HUES64 (cell line): Measurements from ENCODE around the gene UHMK1. TPM values are rescaled to one million over a fixed set of nuclear protein-coding genes. Genes with fewer than 3 reads are reported as not detected.
"Not testable (repeated sequence)": the region's sequence is repeated elsewhere in the genome, so short reads cannot be mapped to it uniquely, and the experiment has no call there.

Experiments used
- H3K27ac ChIP-seq: 2 replicates; pipeline ENCODE4 v1.7.0; 2013; ENCODE audit warnings: low read depth, low read length, inconsistent platforms
- H3K27me3 ChIP-seq: 2 replicates; pipeline ENCODE4 v1.6.1; 2013; ENCODE audit warnings: mild to moderate bottlenecking, low read length; ENCODE audit not compliant: insufficient read depth
- H3K36me3 ChIP-seq: 2 replicates; pipeline ENCODE4 v1.6.1; 2013; ENCODE audit warnings: mild to moderate bottlenecking, low read length; ENCODE audit not compliant: insufficient read depth
- H3K4me1 ChIP-seq: 2 replicates; pipeline ENCODE4 v1.6.1; 2013; ENCODE audit warnings: mild to moderate bottlenecking, low read length, moderate library complexity; ENCODE audit not compliant: insufficient read depth
- H3K4me3 ChIP-seq: 2 replicates; pipeline ENCODE4 v1.5.1; 2013; ENCODE audit warnings: mild to moderate bottlenecking, low read length, moderate library complexity
- H3K9ac ChIP-seq: 2 replicates; pipeline ENCODE4 v1.6.1; 2013; ENCODE audit warnings: mild to moderate bottlenecking, low read depth, low read length
- H3K9me3 ChIP-seq: 2 replicates; pipeline ENCODE4 v1.6.1; 2013; ENCODE audit warnings: low read depth, low read length; ENCODE audit not compliant: insufficient read depth
- WGBS: fragments of 150-250, 120-280 bp; methylation state at CpG from one replicate; pipeline ENCODE4 v1.1.7; 2013; ENCODE audit warnings: missing lambda C conversion rate; 5-methylcytosine and 5-hydroxymethylcytosine counted together
- polyA plus RNA-seq, 2 experiments: library from polyadenylated mRNA; stranded (reverse); fragments of 50-300 nt; gene quantifications; one replicate each; pipeline ENCODE4 v1.2.3, GENCODE V29; 2013

UHMK1 gene
- 8.2 TPM for polyA plus RNA-seq (2013, experiment 1 of 2)
- 8.2 TPM for polyA plus RNA-seq (2013, experiment 2 of 2)

- Histone ChIP-seq H3K4me3 (peak within 1 kb of the TSS; percentile 71), H3K36me3 (peaks cover 32% of the 10 kb centered on the region), H3K27me3 (no peaks in the 10 kb centered on the region), H3K9ac (peak within 1 kb of the TSS; percentile 92), H3K4me1 (peaks cover 16% of the 10 kb centered on the region), H3K9me3 (no peaks in the 10 kb centered on the region), H3K27ac (peak within 1 kb of the TSS; percentile 76)
- WGBS = under 1% methylated on average over 58 of the region's 61 CpGs
Measured at GRCh38 chr1:162497723-162498495, at the start of gene UHMK1. TSS of gene UHMK1 (plus strand) at chr1:162497818. CDS start at chr1:162498001, 183 bp downstream.

GRCh38 chr1:162454361-162454760, 43.3 kb upstream of the UHMK1 start:
- H3K27me3 ChIP-seq, H3K27ac ChIP-seq, H3K4me3 ChIP-seq, H3K36me3 ChIP-seq, H3K9me3 ChIP-seq, H3K4me1 ChIP-seq, H3K9ac ChIP-seq: not testable (repeated sequence)
- 92% methylated on average over 1 of the region's 3 CpGs for WGBS

GRCh38 chr1:162456323-162456722, 41.3 kb upstream of the UHMK1 start:
- no peaks in the 10 kb centered on the region for H3K9me3 ChIP-seq
- 91% methylated on average over 1 of the region's 4 CpGs for WGBS
- H3K4me3 ChIP-seq = no peak overlapping the region
- H3K4me1 ChIP-seq = no peaks in the 10 kb centered on the region
- H3K9ac ChIP-seq = no peak overlapping the region
- H3K27me3 ChIP-seq = no peaks in the 10 kb centered on the region
- H3K27ac ChIP-seq = no peak overlapping the region
- H3K36me3 ChIP-seq = no peaks in the 10 kb centered on the region

- WGBS = 96% methylated on average over 4 of the region's 5 CpGs
- Histone ChIP-seq H3K4me1 (no peaks in the 10 kb centered on the region), H3K4me3 (no peak overlapping the region)
Measured at GRCh38 chr1:162458236-162458635, 39.4 kb upstream of the UHMK1 start.

GRCh38 chr1:162462425-162462824, 35.2 kb upstream of the UHMK1 start:
- WGBS = 90% methylated on average over 2 of the region's 2 CpGs
- H3K36me3 ChIP-seq = not testable (repeated sequence)

More at GRCh38 chr1:162458236-162458635, 39.4 kb upstream of the UHMK1 start:
- Histone ChIP-seq H3K9ac (no peak overlapping the region), H3K9me3 (no peaks in the 10 kb centered on the region), H3K27me3 (no peaks in the 10 kb centered on the region), H3K27ac (no peak overlapping the region), H3K36me3 (no peaks in the 10 kb centered on the region)

GRCh38 chr1:162463021-162463420, 34.6 kb upstream of the UHMK1 start:
- H3K27ac ChIP-seq = no peak overlapping the region
- no peaks in the 10 kb centered on the region for H3K27me3 ChIP-seq
- no peak overlapping the region for H3K9ac ChIP-seq
- H3K4me3 ChIP-seq = no peak overlapping the region
- H3K36me3 ChIP-seq = no peaks in the 10 kb centered on the region
- no peaks in the 10 kb centered on the region for H3K4me1 ChIP-seq
- WGBS = 86% methylated on average over 1 of the region's 1 CpG
- H3K9me3 ChIP-seq = no peaks in the 10 kb centered on the region

More at GRCh38 chr1:162462425-162462824, 35.2 kb upstream of the UHMK1 start:
- H3K4me3 ChIP-seq, H3K4me1 ChIP-seq, H3K9me3 ChIP-seq, H3K27ac ChIP-seq, H3K27me3 ChIP-seq, H3K9ac ChIP-seq: not testable (repeated sequence)

GRCh38 chr1:162466797-162467196, 30.8 kb upstream of the UHMK1 start:
- Histone ChIP-seq H3K36me3 (no peaks in the 10 kb centered on the region), H3K27ac (no peak overlapping the region), H3K4me3 (no peak overlapping the region), H3K9me3 (no peaks in the 10 kb centered on the region), H3K27me3 (no peaks in the 10 kb centered on the region), H3K4me1 (peaks cover 12% of the 10 kb centered on the region), H3K9ac (no peak overlapping the region)
- 86% methylated on average over 3 of the region's 3 CpGs for WGBS

GRCh38 chr1:162470216-162470615, 27.4 kb upstream of the UHMK1 start:
- WGBS = 98% methylated on average over 2 of the region's 2 CpGs
- H3K4me3 ChIP-seq = no peak overlapping the region
- H3K27ac ChIP-seq = no peak overlapping the region
- no peaks in the 10 kb centered on the region for H3K9me3 ChIP-seq
- H3K36me3 ChIP-seq = no peaks in the 10 kb centered on the region
- H3K4me1 ChIP-seq = peaks cover 14% of the 10 kb centered on the region
- H3K9ac ChIP-seq = no peak overlapping the region
- H3K27me3 ChIP-seq = no peaks in the 10 kb centered on the region

- Histone ChIP-seq H3K27me3 (no peaks in the 10 kb centered on the region), H3K9ac (no peak overlapping the region), H3K9me3 (no peaks in the 10 kb centered on the region), H3K4me3 (no peak overlapping the region), H3K4me1 (peaks cover 17% of the 10 kb centered on the region), H3K36me3 (no peaks in the 10 kb centered on the region), H3K27ac (no peak overlapping the region)
- WGBS = 31% methylated on average over 6 of the region's 6 CpGs
Measured at GRCh38 chr1:162471290-162471853, 26.2 kb upstream of the UHMK1 start.

- no peak overlapping the region for H3K27ac ChIP-seq
Measured at GRCh38 chr1:162475089-162475488, 22.5 kb upstream of the UHMK1 start.

GRCh38 chr1:162475539-162476185, 22.0 kb upstream of the UHMK1 start:
- no peaks in the 10 kb centered on the region for H3K36me3 ChIP-seq
- no peak overlapping the region for H3K9ac ChIP-seq
- 67% methylated on average over 6 of the region's 6 CpGs for WGBS
- no peak overlapping the region for H3K4me3 ChIP-seq
- no peak overlapping the region for H3K27ac ChIP-seq
- H3K4me1 ChIP-seq = peaks cover 17% of the 10 kb centered on the region
- H3K9me3 ChIP-seq = no peaks in the 10 kb centered on the region; the same call in 1 of the 2 replicates
- H3K27me3 ChIP-seq = no peaks in the 10 kb centered on the region

More at GRCh38 chr1:162475089-162475488, 22.5 kb upstream of the UHMK1 start:
- H3K9me3 ChIP-seq = no peaks in the 10 kb centered on the region
- H3K4me3 ChIP-seq = no peak overlapping the region
- no peaks in the 10 kb centered on the region for H3K36me3 ChIP-seq
- H3K9ac ChIP-seq = no peak overlapping the region
- H3K4me1 ChIP-seq = peaks cover 17% of the 10 kb centered on the region
- 95% methylated on average over 2 of the region's 2 CpGs for WGBS
- no peaks in the 10 kb centered on the region for H3K27me3 ChIP-seq
